Endothelial cell of umbilical vein (primary cell): ENCODE data around the gene HDAC1. TPM values are rescaled to one million over a fixed set of nuclear protein-coding genes. Genes with fewer than 3 reads are reported as not detected.

Experiments used
- BruUV-seq: library from RNA; stranded (reverse); fragments of 400-500 nt; replicated peaks from 2 replicates; lab custom pipeline; 2021; lab: Mats Ljungman, UMichigan
- CTCF ChIA-PET: fragments of 300-600, 350-600 bp; sonication (Branson Sonifier 250); formaldehyde crosslinking; loops from one replicate; lab custom pipeline; 2021; ENCODE audit warnings: antibody characterized with exemption, inconsistent platforms; lab: Charles Lee
- POLR2A ChIA-PET: fragments of 300-600, 350-600 bp; sonication (Branson Sonifier 250); formaldehyde crosslinking; loops from one replicate; lab custom pipeline; 2021; ENCODE audit warnings: antibody characterized with exemption, inconsistent platforms; lab: Charles Lee
- DNase-seq: peaks from one replicate; pipeline ENCODE4 v3.0.0-alpha.2; 2011; ENCODE audit warnings: low read depth, low spot score
- FAIRE-seq: peaks from 2 replicates; lab custom pipeline; 2011; peaks lifted over from hg19 to GRCh38; lab: Jason Lieb, UNC
- H2AFZ ChIP-seq: 2 replicates; pipeline ENCODE4 v1.6.0; 2012; ENCODE audit warnings: low read depth, low read length, control low read depth, inconsistent platforms
- H3K27ac ChIP-seq: 2 replicates; pipeline ENCODE4 v1.5.1; 2011; ENCODE audit warnings: low read depth, mild to moderate bottlenecking, control low read depth, low read length, moderate library complexity; ENCODE audit not compliant: insufficient read depth
- H3K27me3 ChIP-seq, 2 experiments: 2 replicates each; pipeline versions ENCODE4 v1.6.0 to v1.6.1; 2011; ENCODE audit warnings: low read length in 2 of 2, mixed read lengths in 1 of 2; ENCODE audit not compliant: control insufficient read depth in 2 of 2, insufficient read depth in 2 of 2
- H3K36me3 ChIP-seq, 2 experiments: 2 replicates in 1 of 2; 3 replicates in 1 of 2; pipeline ENCODE4 v1.5.1; 2011; ENCODE audit warnings: low read length in 2 of 2, mild to moderate bottlenecking in 1 of 2, moderate library complexity in 1 of 2; ENCODE audit not compliant: control insufficient read depth in 2 of 2, insufficient read depth in 2 of 2; ENCODE audit errors: extremely low read depth in 1 of 2
- H3K4me1 ChIP-seq: 3 replicates; pipeline ENCODE4 v1.5.1; 2011; ENCODE audit warnings: mild to moderate bottlenecking, low read length; ENCODE audit not compliant: control insufficient read depth, insufficient read depth; ENCODE audit errors: extremely low read depth
- H3K4me2 ChIP-seq: 2 replicates; pipeline ENCODE4 v1.6.1; 2011; ENCODE audit warnings: low read length, control low read depth, mixed read lengths; ENCODE audit not compliant: insufficient read depth
- H3K4me3 ChIP-seq, 3 experiments: fragments of 200-600 bp in 1 of 3; sonication (generic), shearing (Covaris generic) in 1 of 3; replicated peaks in 1 of 3; 2 replicates each; pipeline ENCODE4 v1.5.1; 2011 to 2016; ENCODE audit warnings: control low read depth in 3 of 3, low read length in 3 of 3, mild to moderate bottlenecking in 2 of 3, inconsistent platforms in 1 of 3, low read depth in 1 of 3, moderate library complexity in 1 of 3; ENCODE audit not compliant: insufficient read depth in 1 of 3
- H3K79me2 ChIP-seq: 2 replicates; pipeline ENCODE4 v1.6.0; 2012; ENCODE audit warnings: low read length, inconsistent platforms; ENCODE audit not compliant: control insufficient read depth, insufficient read depth
- H3K9ac ChIP-seq: replicated peaks from 2 replicates; pipeline ENCODE3; 2011; ENCODE audit warnings: low read length, control low read depth; ENCODE audit not compliant: insufficient read depth; ENCODE audit errors: extremely low read depth
- H3K9me1 ChIP-seq: replicated peaks from 3 replicates; pipeline ENCODE4 v1.6.0; 2011; ENCODE audit warnings: mild to moderate bottlenecking, low read length; ENCODE audit not compliant: control insufficient read depth, insufficient read depth; ENCODE audit errors: extremely low read depth
- H3K9me3 ChIP-seq: replicated peaks from 2 replicates; pipeline ENCODE4 v1.5.1; 2012; ENCODE audit warnings: low read length, inconsistent platforms; ENCODE audit not compliant: control insufficient read depth, insufficient read depth
- H4K20me1 ChIP-seq: replicated peaks from 2 replicates; pipeline ENCODE3; 2011; ENCODE audit warnings: mild to moderate bottlenecking, low read length; ENCODE audit not compliant: control insufficient read depth, insufficient read depth; ENCODE audit errors: extremely low read depth
- EZH2 ChIP-seq: IDR thresholded peaks from 2 replicates; pipeline ENCODE4 v1.6.1; 2012; ENCODE audit warnings: borderline replicate concordance, low read depth, mild to moderate bottlenecking, moderate library complexity, low read length, inconsistent platforms; ENCODE audit not compliant: severe bottlenecking
- FOS ChIP-seq: IDR thresholded peaks from 2 replicates; pipeline ENCODE4 v1.6.1; 2011; ENCODE audit warnings: mild to moderate bottlenecking, low read length, moderate library complexity, borderline replicate concordance; ENCODE audit not compliant: insufficient read depth
- GATA2 ChIP-seq: IDR thresholded peaks from 2 replicates; pipeline ENCODE4 v1.7.0; 2011; ENCODE audit warnings: low read depth, mild to moderate bottlenecking, moderate library complexity, mixed read lengths, low read length; ENCODE audit not compliant: insufficient read length, insufficient read depth
- JUN ChIP-seq: IDR thresholded peaks from 2 replicates; pipeline ENCODE4 v1.6.1; 2011; ENCODE audit warnings: borderline replicate concordance, low read depth; ENCODE audit not compliant: insufficient read length, insufficient read depth
- MYC ChIP-seq: IDR thresholded peaks from one replicate; pipeline ENCODE4 v1.6.1; 2011; ENCODE audit warnings: mild to moderate bottlenecking, low read depth, low read length
- POLR2A ChIP-seq: IDR thresholded peaks from 2 replicates; pipeline ENCODE4 v1.6.1; 2012; ENCODE audit warnings: low read depth, mild to moderate bottlenecking, control low read depth, low read length
- POLR2AphosphoS5 ChIP-seq: IDR thresholded peaks from 2 replicates; pipeline ENCODE4 v1.6.1; 2012; ENCODE audit warnings: low read depth, mild to moderate bottlenecking, control low read depth, low read length, moderate library complexity; ENCODE audit not compliant: insufficient read depth
- dilution Hi-C: fragments of 300-500 bp; cut with MboI; formaldehyde crosslinking; loops from one replicate; pipeline ENCODE4 v1.15.0; 2019; ENCODE audit warnings: low sequenced_read_pairs; ENCODE audit not compliant: extremely low pct_ligation_motif_present
- intact Hi-C: fragments of 100-400 bp; cut with micrococcal nuclease; formaldehyde crosslinking; loops from one replicate; pipeline ENCODE4 v1.10.0; 2022
- polyA plus RNA-seq, 4 experiments: library from polyadenylated mRNA; depleted of rRNA in 3 of 4; stranded (reverse) in 3 of 4; unstranded in 1 of 4; fragments of >200 nt; gene quantifications; 2 replicates each; pipeline versions ENCODE4 v1.2.1 to v1.2.3, GENCODE V29; 2011 to 2012; ENCODE audit warnings: missing spikeins in 1 of 4
- total RNA-seq: library from RNA; stranded (reverse); gene quantifications from 2 replicates; pipeline ENCODE4 v1.2.3, GENCODE V29; 2021
- TF ChIP-seq, protein P1 (sequence below): IDR thresholded peaks from 2 replicates; pipeline ENCODE4 v1.6.1; 2011; ENCODE audit not compliant: insufficient read depth, insufficient read length
- TF ChIP-seq, protein P2 (sequence below), 2 donors: IDR thresholded peaks; 1 replicate in 1 of 2; 2 replicates in 1 of 2; pipeline ENCODE4 v1.5.1; 2011; ENCODE audit warnings: low read length in 2 of 2, mild to moderate bottlenecking in 2 of 2, moderate library complexity in 2 of 2, control low read depth in 1 of 2, inconsistent platforms in 1 of 2, low read depth in 1 of 2; ENCODE audit not compliant: insufficient read depth in 1 of 2; ENCODE audit errors: extremely low read depth in 1 of 2

HDAC1 gene
- total and polyA plus RNA-seq, 2 donors (not counting 3 experiments of a cell fraction or from before 2014, with no cell fraction given) = 138 to 141 TPM

DNA sequence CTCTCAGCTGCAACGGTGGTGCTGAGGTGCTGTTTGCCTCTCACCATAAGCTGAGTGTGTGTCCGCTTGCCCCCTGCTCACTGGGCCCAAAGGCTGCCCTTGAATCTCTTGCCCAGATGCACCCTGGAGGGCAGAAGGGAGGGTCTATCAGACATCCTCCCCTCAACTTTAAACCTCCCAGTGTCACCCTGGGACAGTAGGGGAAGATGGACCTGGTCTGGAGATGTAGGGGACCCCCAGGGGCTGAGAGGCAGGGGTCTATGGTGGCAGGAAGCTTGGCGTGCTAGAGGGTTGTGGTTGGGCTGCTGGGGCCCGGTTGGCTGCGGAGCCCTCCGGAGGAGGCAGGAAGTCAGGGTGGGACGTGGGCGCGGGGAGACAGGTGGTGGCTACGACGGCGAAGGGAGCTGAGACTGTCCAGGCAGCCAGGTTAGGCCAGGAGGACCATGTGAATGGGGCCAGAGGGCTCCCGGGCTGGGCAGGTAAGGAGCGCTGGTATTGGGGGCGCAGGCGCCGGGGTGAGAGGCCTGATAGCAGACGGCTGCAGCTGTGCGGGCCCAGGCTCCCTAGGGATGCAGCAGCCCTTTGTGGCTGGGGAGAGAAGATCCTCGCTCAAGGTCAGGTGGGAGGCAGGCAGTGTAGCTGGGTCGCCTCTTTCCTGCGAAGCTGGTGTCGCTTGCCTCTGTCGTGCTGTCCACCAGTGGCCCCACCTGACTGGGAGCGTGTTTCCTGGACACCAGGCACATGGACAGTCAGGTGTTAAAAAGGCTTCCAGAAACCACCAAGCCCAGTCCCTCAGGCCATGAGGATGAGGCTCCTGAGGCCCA is 40.8 kb upstream of the HDAC1 start, which contains the start of gene LCK:
Gene LCK (plus strand): TSS at position 373 of the 824 bp plus-strand sequence. CDS start 23,065 bp downstream, outside the sequence.
- FAIRE-seq (no peak), DNase-seq (no peak)
- Histone ChIP-seq H3K4me3 (no peak within 1 kb of the TSS), H2AFZ (no peak within 1 kb of the TSS), H3K36me3 (no peaks in the 10 kb centered on the region), H3K27me3 (no peaks in the 10 kb centered on the region), H3K79me2 (no peaks in the 10 kb centered on the region), H3K9me1 (no peaks in the 10 kb centered on the region), H3K9ac (peak within 1 kb of the TSS; percentile 8), H3K4me1 (peaks cover 47% of the 10 kb centered on the region), H3K9me3 (no peaks in the 10 kb centered on the region), H3K27ac (peak within 1 kb of the TSS; percentile 77), H4K20me1 (no peaks in the 10 kb centered on the region), H3K4me2 (no peak within 1 kb of the TSS)
- POLR2A ChIA-PET = interaction anchor here (2.0 kb wide), 1 partner anchor 85 kb away, joined by 12 read pairs; the partner anchor contains the start of gene MARCKSL1
- CTCF ChIA-PET = interaction anchor here (1.0 to 6.3 kb wide), 5 partner anchors 8 to 65 kb away, joined by 3 to 73 read pairs (median 47); no protein-coding TSS in a partner anchor
- TF ChIP-seq POLR2AphosphoS5 (no peak), MYC (no peak), GATA2 (no peak), JUN (no peak), EZH2 (no peak), POLR2A (no peak), FOS (no peak)
- TF ChIP-seq, protein P1, sequence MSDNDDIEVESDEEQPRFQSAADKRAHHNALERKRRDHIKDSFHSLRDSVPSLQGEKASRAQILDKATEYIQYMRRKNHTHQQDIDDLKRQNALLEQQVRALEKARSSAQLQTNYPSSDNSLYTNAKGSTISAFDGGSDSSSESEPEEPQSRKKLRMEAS = no peak
- TF ChIP-seq, protein P2, sequence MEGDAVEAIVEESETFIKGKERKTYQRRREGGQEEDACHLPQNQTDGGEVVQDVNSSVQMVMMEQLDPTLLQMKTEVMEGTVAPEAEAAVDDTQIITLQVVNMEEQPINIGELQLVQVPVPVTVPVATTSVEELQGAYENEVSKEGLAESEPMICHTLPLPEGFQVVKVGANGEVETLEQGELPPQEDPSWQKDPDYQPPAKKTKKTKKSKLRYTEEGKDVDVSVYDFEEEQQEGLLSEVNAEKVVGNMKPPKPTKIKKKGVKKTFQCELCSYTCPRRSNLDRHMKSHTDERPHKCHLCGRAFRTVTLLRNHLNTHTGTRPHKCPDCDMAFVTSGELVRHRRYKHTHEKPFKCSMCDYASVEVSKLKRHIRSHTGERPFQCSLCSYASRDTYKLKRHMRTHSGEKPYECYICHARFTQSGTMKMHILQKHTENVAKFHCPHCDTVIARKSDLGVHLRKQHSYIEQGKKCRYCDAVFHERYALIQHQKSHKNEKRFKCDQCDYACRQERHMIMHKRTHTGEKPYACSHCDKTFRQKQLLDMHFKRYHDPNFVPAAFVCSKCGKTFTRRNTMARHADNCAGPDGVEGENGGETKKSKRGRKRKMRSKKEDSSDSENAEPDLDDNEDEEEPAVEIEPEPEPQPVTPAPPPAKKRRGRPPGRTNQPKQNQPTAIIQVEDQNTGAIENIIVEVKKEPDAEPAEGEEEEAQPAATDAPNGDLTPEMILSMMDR (IDR thresholded peaks at IDR 0.05; ENCODE audit: extremely low read depth in 1 of 2, insufficient read depth in 1 of 2, low read depth in 1 of 2, low read length in 2 of 2) = no peak
- dilution Hi-C loops (no loop called here), intact Hi-C loops (loop anchor here (1.0 kb wide), 3 partner anchors 10 to 41 kb away; partner anchors contain the start of gene HDAC1)
- no TSS peak for BruUV-seq
